Fibroblast of lung (primary cell): Measurements from ENCODE around the gene TBC1D5.
"Not testable (repeated sequence)": the region's sequence is repeated elsewhere in the genome, so short reads cannot be mapped to it uniquely, and the experiment has no call there.

Source experiments
- CTCF ChIP-seq, 2 donors: IDR thresholded peaks in 1 of 2; conservative IDR thresholded peaks in 1 of 2; 1 replicate in 1 of 2; 2 replicates in 1 of 2; pipeline ENCODE4 v1.5.1; 2011 to 2012; ENCODE audit warnings: low read length in 2 of 2, control low read depth in 1 of 2, inconsistent platforms in 1 of 2, low read depth in 1 of 2, mild to moderate bottlenecking in 1 of 2
- EZH2 ChIP-seq: IDR thresholded peaks from 2 replicates; pipeline ENCODE4 v1.5.1; 2012; ENCODE audit warnings: low read length, control low read depth, mild to moderate bottlenecking; ENCODE audit errors: missing control alignments

GRCh38 chr3:17649748-17650147, 92.7 kb downstream of the TBC1D5 start:
- TF ChIP-seq EZH2; CTCF (conservative IDR thresholded peaks at IDR 0.05 in 1 of 2, IDR thresholded peaks at IDR 0.05 in 1 of 2; ENCODE audit: low read depth in 1 of 2, low read length in 2 of 2): not testable (repeated sequence)
